AG09319 (cell line): Measurements from ENCODE around the gene BCAN.

Source experiments
- DNase-seq: peaks from one replicate; pipeline ENCODE4 v3.0.0-alpha.2; 2010; ENCODE audit warnings: low read depth; ENCODE audit errors: extremely low read depth
- TF ChIP-seq, protein P1 (sequence below): IDR thresholded peaks from 2 replicates; pipeline ENCODE4 v1.5.1; 2011; ENCODE audit warnings: low read depth, mild to moderate bottlenecking, inconsistent platforms, low read length, moderate library complexity

Gene BCAN

DNA sequence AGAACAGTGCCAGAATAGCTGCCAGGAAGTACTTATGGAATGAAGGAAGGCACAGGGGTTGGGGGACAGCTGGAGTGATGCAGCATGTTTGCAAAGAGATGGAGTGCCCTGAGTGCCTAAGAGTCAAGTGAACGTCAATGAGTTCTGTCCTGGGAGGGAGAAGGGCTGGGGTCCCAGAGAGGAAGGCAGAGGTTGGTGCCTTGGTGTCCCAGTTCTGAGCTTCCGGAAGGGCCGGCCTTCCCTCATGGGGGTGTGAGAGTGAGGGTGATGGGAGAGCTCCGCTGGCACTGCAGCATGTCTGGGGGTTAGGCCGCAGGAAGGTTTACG is 17.7 kb downstream of the BCAN start:
- TF ChIP-seq, protein P1, sequence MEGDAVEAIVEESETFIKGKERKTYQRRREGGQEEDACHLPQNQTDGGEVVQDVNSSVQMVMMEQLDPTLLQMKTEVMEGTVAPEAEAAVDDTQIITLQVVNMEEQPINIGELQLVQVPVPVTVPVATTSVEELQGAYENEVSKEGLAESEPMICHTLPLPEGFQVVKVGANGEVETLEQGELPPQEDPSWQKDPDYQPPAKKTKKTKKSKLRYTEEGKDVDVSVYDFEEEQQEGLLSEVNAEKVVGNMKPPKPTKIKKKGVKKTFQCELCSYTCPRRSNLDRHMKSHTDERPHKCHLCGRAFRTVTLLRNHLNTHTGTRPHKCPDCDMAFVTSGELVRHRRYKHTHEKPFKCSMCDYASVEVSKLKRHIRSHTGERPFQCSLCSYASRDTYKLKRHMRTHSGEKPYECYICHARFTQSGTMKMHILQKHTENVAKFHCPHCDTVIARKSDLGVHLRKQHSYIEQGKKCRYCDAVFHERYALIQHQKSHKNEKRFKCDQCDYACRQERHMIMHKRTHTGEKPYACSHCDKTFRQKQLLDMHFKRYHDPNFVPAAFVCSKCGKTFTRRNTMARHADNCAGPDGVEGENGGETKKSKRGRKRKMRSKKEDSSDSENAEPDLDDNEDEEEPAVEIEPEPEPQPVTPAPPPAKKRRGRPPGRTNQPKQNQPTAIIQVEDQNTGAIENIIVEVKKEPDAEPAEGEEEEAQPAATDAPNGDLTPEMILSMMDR: no peak
- no peak for DNase-seq

DNA sequence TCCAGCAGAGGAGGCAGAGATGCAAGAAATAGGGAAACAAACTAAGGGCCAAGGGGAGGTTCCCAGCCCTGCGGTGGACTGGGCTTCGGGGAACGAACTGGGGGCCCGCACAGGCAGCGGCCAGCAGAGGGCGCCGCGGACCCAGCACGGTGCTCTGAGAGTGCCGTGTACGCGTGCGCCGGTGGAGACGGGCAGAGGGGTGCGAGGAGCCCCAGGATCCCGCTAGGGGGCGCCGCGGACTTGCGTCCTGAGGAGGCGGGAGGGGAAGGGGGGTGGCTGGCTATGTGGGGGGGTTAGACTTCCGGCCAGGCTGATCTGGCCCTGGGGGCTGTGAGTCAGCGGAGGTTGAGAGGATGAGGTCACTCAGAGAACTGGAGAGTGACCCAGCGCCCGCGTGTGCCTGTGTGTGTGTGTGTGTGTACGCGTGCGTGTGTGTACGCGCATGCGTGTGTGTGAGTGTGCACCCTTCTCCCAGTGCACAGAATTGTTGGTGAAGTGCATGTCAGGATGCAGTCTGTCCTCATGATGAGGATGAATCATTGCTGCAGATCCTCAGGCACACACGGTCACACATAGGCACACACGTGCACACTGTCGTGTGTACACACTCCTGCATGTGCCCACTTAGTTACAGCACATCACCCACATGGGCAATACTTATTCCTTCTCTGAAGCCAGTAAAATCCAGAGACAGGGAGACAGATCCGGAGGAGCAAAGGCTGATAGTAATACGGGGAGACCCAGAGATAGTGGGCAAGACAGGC is 18.3 kb downstream of the BCAN start:
- DNase-seq: peak; percentile 97
- TF ChIP-seq, protein P1: peak; percentile 99

GRCh38 chr1:156660752-156661112 is 18.8 kb downstream of the BCAN start:
- no peak for DNase-seq
- TF ChIP-seq, protein P1: no peak

GRCh38 chr1:156662005-156662799 is 20.3 kb downstream of the BCAN start:
- DNase-seq: no peak
- TF ChIP-seq, protein P1: no peak

DNA sequence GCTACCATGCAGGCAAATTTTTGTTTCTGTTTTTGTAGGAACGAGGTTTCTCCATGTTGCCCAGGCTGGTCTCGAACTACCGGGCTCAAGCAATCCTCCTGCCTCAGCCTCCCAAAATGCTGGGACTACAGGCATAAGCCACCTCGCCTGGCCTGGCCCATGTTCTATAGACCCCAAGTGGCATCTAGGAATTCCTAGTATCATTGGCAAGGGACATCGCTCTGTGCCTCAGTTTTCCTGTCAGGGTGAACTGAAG is 20.8 kb downstream of the BCAN start:
- DNase-seq: no peak
- TF ChIP-seq, protein P1: no peak

DNA sequence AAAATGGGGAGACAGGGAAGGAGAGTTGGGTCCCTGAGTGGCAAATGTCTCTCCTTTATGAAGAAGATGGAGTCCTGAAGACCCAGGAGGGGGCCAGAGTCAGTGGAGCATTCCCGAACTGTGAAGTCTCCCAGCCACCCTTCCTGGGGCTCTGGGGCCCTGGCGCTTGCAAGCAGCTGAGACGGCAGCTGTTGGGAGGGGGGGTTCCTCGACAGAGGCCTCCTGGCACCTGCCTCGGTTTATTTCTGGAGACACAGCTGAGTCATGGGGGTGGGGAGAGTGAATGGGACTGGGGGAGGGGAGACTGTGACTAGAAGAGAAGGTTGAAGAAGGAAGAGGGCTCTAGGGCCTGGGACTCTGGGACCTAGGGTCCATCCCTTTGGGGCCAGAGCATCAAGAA is 21.3 kb downstream of the BCAN start:
- TF ChIP-seq, protein P1: no peak
- DNase-seq: no peak

DNA sequence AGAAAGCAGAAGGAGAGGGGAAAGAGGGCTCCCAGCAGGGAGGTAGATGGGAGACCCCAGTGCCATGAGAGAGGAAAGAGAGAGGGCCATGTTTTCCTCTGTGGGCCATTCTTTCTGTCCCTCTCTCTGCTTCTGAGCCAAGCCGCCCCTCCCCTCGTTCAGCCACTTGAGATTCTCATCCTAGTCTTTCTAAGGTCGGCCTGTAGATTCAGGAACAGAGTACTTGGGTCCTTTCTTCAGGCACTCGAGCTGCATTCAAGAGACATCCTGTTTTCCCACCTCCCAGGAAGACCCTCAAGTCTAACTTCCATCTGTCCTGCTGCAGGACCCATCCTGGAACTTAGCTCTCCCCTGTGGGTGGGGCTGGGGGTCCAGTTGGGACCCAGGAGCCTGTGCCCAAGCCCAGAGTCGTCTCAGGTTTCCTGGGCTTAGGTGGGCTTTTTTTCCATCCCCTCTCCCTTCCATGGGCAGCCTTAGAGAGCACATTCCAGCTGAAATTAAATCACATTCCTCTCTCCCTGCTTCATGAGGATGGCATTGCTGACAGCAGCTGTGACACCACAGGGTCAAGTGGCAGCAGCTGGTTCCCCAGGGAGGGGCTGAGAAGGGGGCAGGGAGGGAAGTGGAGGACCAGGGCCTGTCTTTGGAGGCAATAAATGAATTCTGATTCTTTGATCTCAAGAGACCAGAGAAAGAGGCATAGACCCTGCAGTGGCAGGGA is 22.3 kb downstream of the BCAN start:
- TF ChIP-seq, protein P1: no peak
- DNase-seq: no peak
